ENCODE data around the gene CLNK. TPM values are rescaled to one million over a fixed set of nuclear protein-coding genes. Genes with fewer than 3 reads are reported as not detected.

Gene CLNK
- total RNA-seq, 1 donor from 2014 or later: not detected

DNA sequence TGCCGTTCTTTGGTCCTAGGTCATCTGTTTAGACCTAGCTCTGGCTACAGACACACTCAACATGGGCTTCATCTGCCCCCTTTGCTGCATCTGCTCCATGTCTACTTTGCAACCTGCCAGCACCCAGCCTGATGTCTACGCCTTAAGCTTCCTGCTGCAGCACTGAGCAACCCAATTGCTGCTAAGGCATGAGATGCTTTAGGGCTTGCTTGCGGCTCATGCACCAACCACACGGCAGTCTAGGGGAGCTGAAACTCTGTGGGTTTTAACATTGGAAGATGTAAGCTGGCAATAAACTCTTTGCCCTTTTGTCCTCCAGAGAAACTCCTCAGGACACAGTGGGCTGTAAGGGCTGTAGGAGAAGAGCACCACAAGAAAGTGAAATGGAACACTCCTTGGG is 11.7 kb upstream of the CLNK start:
- DNase-seq (ENCODE audit: low spot score, unreplicated experiment): no peak
- Mint-ChIP-seq H3K36me3 (ENCODE audit: insufficient read depth) (no peaks in the 10 kb centered on the region), H3K4me1 (ENCODE audit: low read depth) (peaks cover 4% of the 10 kb centered on the region), H3K27ac (no peak overlapping the region), H3K4me3 (ENCODE audit: low read depth) (no peak overlapping the region), H3K9me3 (ENCODE audit: low read depth) (peaks cover 4% of the 10 kb centered on the region), H3K27me3 (no peaks in the 10 kb centered on the region)
- TF ChIP-seq CTCF (IDR thresholded peaks at IDR 0.05; ENCODE audit: unreplicated experiment): no peak

DNA sequence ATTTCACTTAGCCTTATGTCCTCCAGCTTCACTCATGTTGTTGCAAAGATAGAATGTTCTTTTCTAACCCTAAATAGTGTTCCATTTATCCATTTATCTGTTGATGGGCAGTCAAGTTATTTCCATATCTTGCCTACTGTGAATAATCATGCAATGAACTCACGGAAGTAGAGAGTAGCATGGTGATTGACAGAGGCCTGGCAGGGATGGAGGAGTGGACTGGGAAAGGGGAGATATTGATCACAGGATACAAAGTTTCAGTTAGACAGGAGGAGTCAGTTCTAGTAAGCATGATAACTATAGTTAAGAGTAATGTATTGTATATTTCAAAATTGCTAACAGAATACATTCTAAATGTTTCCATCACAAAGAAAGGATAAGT is 10.3 kb upstream of the CLNK start:
- Mint-ChIP-seq H3K4me1 (ENCODE audit: low read depth) (peaks cover 4% of the 10 kb centered on the region), H3K4me3 (ENCODE audit: low read depth) (no peak overlapping the region), H3K36me3 (ENCODE audit: insufficient read depth) (no peaks in the 10 kb centered on the region), H3K9me3 (ENCODE audit: low read depth) (peaks cover 4% of the 10 kb centered on the region), H3K27me3 (no peaks in the 10 kb centered on the region), H3K27ac (no peak overlapping the region)
- no peak for DNase-seq (ENCODE audit: low spot score, unreplicated experiment)
- TF ChIP-seq CTCF (IDR thresholded peaks at IDR 0.05; ENCODE audit: unreplicated experiment): no peak

GRCh38 chr4:10694151-10694827 is 9.7 kb upstream of the CLNK start:
- Mint-ChIP-seq H3K4me1 (ENCODE audit: low read depth) (peaks cover 4% of the 10 kb centered on the region), H3K36me3 (ENCODE audit: insufficient read depth) (no peaks in the 10 kb centered on the region), H3K9me3 (ENCODE audit: low read depth) (peaks cover 4% of the 10 kb centered on the region)

DNA sequence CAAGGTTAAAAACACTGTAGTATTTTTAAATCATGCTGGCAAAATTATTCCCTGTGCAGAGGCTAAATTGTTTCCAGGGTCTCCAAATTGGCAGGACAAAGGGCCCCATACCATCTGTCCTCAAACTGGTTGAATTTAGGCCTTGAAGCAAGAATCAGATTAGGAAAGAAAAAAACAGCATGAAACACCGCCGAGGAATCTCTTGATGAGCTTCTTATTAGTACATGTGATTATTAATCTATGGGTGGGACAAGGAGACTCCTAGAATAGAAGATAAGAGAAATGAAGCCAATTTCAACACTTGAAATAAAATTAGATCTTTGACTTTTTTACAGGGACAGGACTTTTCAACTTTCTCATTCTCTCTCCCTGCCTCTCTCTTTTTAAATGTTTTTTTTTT is 7.1 kb upstream of the CLNK start:
- H3K9me3 Mint-ChIP-seq (ENCODE audit: low read depth): peaks cover 4% of the 10 kb centered on the region
- TF ChIP-seq CTCF (IDR thresholded peaks at IDR 0.05; ENCODE audit: unreplicated experiment): no peak
- H3K27ac Mint-ChIP-seq: no peak overlapping the region
- no peaks in the 10 kb centered on the region for H3K27me3 Mint-ChIP-seq
- no peak for DNase-seq (ENCODE audit: low spot score, unreplicated experiment)
- H3K4me1 Mint-ChIP-seq (ENCODE audit: low read depth): peaks cover 4% of the 10 kb centered on the region
- H3K4me3 Mint-ChIP-seq (ENCODE audit: low read depth): no peak overlapping the region
- no peaks in the 10 kb centered on the region for H3K36me3 Mint-ChIP-seq (ENCODE audit: insufficient read depth)

More at GRCh38 chr4:10694151-10694827, 9.7 kb upstream of the CLNK start:
- no peak overlapping the region for H3K27ac Mint-ChIP-seq
- no peak for TF ChIP-seq CTCF (IDR thresholded peaks at IDR 0.05; ENCODE audit: unreplicated experiment)
- no peak overlapping the region for H3K4me3 Mint-ChIP-seq (ENCODE audit: low read depth)
- H3K27me3 Mint-ChIP-seq: no peaks in the 10 kb centered on the region
- no peak for DNase-seq (ENCODE audit: low spot score, unreplicated experiment)

DNA sequence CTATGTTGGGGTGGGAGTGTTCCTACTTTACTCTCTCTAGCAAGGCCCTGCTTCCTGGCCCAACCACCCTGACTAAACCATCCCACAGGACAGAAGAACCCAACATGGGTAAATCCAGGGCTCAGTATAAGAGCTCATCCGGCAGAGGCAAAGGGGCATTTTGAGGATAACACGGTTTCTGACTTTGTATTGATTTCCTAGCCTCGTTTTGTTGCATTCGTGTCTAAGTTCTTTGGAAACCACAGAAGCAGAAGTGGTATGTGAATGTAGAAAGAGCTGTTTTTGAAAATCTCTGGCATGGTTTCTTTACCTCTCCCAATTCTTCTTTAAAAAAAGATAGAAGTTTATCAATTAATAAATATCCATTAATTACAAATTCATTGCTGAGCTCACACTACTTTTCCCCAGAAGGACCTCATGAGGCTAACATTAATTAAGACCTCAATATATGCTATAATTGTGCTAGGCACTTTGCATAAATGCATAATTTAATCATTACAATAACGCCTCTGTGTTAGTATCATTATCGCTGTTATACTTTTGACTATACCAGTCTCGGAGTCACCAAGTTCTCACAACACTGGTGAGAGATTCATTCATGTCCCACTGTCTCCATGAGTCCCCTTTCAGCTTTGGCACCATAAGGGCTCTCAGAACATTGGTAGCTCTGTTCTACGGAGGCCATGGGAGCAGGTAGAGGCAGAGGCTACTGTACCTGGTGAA is 5.8 kb upstream of the CLNK start:
- Mint-ChIP-seq H3K4me3 (ENCODE audit: low read depth) (no peak overlapping the region), H3K27me3 (no peaks in the 10 kb centered on the region), H3K27ac (no peak overlapping the region), H3K9me3 (ENCODE audit: low read depth) (peaks cover 4% of the 10 kb centered on the region), H3K36me3 (ENCODE audit: insufficient read depth) (no peaks in the 10 kb centered on the region), H3K4me1 (ENCODE audit: low read depth) (peaks cover 6% of the 10 kb centered on the region)
- no peak for DNase-seq (ENCODE audit: low spot score, unreplicated experiment)
- TF ChIP-seq CTCF (IDR thresholded peaks at IDR 0.05; ENCODE audit: unreplicated experiment): no peak
